Endometrium (tissue), 2 donors: Measurements from ENCODE around the gene KIF14.
"Not testable (repeated sequence)": the region's sequence is repeated elsewhere in the genome, so short reads cannot be mapped to it uniquely, and the experiment has no call there.

ENCODE experiments used
- FAIRE-seq: peaks from 2 replicates; lab custom pipeline; 2012; peaks lifted over from hg19 to GRCh38; lab: Jason Lieb, UNC
- donor health status: control.
- donor health status: control.

The KIF14 gene

DNA sequence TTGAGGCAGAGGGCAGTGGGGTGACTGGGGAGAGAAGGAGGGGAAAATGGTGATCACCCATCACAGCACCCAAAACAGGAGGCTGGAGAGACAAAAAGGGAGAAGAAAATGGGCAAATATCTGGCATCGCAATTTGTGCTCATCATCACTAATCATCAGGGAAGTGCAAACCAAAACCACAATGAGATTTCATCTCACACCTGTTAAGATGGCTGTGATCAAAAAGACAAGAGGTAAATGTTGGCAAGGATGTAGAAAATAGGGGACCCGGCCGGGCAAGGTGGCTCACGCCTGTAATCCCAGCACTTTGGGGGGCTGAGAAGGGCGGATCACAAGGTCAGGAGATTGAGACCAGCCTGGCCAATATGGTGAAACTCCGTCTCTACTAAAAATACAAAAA lies 74.0 kb downstream of the KIF14 start:
- FAIRE-seq: no peak

DNA sequence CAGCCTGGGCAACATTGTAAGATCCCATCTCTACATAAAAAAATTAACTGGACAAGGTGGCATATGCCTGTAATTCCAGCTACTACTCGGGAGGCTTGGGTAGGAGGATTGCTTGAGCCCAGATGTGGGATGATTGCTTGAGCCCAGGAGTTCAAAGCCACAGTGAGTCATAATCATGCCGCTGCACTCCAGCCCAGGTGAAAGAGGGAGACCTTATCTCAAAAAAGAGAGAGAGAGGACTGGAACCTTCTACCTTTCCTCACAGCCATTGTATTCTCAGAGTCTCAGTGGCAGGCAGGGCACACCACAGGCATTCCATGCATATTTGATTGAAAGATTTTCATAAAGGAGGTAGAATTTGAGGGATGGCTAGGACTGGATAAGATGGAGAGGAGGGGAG lies 78.4 kb downstream of the KIF14 start:
- no peak for FAIRE-seq

GRCh38 chr1:200540281-200540680 lies 80.3 kb downstream of the KIF14 start:
- no peak for FAIRE-seq

- no peak for FAIRE-seq
Measured at GRCh38 chr1:200538179-200538578, 82.4 kb downstream of the KIF14 start.

DNA sequence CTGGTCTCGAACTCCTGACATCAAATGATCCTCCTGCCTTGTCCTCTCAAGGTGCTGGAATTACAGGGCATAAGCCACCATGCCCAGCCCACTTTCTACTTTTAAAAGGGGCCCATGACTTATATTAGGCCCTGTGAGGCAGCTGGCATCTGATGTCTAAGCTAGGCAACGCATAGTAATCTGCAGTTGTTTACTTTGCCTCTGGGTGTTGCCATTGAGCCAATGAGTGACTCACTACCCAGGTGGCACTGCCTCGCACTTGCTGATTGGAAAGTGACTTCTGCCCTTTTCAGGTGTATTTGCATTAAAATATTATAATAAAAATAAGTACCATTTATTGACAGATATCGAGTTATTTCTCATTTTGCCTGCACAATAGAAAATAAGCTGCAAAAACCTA lies 84.9 kb downstream of the KIF14 start:
- FAIRE-seq: no peak

- FAIRE-seq: no peak
Measured at GRCh38 chr1:200530623-200531261, 89.8 kb downstream of the KIF14 start.

DNA sequence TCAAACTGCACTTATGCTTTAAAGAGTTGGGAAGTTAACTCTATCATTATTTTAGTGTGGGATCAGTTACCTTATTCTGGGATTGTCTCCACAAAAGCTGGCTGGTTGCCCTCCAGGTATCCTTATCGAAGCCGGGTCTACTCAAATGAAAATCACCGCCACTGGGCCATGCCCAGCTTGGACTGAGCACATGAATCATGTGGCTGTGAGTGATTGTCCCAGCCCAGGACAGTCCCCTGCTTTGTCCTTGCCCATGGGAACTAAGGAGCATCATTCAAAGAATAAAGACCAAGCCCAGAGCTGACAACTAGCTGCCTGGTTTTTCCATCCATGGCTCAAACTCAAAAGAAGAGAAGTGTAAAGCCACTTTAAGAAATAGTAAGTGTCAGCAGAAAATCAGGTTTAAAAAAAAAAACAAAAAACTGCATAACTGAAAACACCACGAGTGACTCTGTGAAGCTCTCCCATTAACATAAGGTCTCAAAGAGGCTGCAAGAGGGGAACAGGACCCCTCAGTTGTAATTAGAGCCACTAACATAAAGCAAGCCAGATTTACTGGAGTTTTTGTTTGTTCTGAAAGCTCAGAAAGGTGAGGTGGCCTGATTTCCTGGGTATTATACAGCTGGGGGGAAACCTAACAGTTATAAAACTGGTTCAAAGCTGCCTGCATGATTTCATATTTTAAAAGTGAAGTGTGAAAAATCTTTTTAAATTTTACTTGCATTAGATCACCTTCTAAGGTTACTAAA lies 91.5 kb downstream of the KIF14 start:
- FAIRE-seq: no peak

DNA sequence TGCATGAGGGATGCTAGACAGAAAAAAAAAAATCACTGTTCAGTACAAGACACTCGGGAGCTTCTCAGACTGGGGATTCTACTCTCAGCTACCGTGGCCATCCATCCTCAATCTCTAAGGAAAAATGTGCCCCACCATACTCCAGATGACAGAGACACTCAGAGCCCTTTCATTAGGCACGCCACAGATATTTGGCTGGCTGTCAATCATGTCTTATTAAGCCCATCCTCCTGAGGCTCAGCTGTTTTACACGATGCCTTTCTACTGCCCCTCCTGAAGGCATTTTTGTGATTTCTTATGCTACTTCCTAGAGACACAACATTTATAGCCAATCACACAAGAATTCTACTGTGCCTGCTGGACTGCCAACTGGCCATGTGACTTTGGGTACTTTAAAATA lies 92.9 kb downstream of the KIF14 start:
- no peak for FAIRE-seq

DNA sequence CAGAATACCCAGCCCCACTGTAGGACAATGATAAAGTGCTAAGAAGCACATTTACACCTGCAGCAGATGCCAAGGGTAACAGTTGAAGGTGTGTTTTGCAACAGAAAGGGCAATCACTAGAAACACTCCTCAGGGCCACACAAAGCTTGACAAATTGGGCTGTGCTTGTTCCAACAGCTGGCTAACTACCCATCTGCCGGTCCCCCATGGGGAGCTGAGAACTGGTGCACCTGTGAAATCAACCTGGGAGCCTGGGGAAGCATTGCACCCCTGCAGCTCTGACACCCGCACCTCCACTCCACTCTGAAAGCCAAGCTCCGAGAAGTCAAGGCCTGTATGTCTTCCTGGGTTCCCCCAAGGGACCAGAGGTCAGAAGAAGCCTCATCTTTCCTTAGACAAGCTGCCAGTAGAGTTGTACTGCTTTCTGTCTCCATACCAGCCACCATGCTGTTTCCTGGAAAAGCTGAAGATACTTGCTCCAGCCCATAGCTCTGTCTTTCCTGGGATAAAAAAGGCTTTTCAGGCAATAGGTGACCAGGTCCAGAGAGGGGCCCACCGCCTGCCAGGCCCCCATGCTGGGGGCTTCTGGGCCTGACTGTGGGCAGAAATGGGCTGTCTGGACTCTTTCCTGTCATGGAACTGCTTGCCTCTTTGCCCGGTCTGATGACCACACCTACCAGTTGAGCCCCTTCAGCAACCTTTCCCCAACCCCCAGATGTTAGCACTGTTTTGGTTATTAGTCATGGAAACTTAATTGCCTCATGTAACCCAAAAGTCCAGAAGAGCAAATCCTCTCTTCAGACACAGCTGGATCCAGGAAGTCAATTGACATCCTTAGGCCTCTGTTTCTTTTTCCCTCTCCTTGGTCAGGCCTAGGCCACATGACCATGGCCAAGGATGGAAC lies 93.6 kb downstream of the KIF14 start:
- no peak for FAIRE-seq

- no peak for FAIRE-seq
Measured at GRCh38 chr1:200525090-200525987, 95.2 kb downstream of the KIF14 start.

GRCh38 chr1:200524551-200524950 lies 96.0 kb downstream of the KIF14 start:
- FAIRE-seq: not testable (repeated sequence)

- FAIRE-seq: no peak
Measured at GRCh38 chr1:200524092-200524491, 96.5 kb downstream of the KIF14 start.

GRCh38 chr1:200520735-200521134 lies 99.8 kb downstream of the KIF14 start:
- no peak for FAIRE-seq

GRCh38 chr1:200518524-200518923 lies 102.0 kb downstream of the KIF14 start:
- FAIRE-seq: no peak

DNA sequence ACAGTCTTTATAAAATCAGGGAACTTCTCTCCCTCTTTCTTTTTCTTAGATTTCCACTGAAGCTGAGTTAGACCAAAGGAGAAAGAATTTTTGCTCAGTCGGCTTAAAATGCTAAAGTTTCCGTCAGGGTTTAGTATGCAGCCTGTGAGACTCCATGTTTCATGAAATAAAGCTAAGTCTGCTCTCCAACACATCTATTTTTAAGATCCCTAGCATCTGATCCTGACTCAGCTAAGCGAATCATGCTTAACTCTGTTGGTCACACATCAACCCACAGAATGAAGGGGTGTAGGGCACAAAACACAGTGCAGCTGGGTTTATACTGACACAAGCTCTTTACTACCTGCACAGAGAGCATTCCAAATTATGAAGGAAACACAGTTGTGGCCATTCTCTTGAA lies 108.4 kb downstream of the KIF14 start:
- FAIRE-seq: no peak

DNA sequence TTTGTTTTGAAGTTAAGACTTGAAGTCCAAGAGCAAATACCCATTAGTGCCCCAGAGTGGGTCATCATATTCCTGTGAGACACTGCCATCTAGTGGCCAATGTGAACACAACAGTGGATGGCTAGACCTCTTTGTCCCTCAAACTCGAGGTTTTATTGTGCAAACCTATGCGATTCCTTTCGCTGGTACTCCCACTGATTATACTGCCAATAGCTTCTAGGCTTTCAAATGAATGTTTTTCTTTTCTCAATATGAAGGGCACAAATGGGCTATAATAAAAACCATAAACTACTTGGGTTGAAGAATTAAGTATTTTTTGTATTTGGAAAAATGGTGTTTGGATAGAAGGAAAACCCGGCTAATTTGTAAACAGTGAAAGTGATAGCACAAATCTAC lies 110.3 kb downstream of the KIF14 start:
- peak; percentile 93 for FAIRE-seq

DNA sequence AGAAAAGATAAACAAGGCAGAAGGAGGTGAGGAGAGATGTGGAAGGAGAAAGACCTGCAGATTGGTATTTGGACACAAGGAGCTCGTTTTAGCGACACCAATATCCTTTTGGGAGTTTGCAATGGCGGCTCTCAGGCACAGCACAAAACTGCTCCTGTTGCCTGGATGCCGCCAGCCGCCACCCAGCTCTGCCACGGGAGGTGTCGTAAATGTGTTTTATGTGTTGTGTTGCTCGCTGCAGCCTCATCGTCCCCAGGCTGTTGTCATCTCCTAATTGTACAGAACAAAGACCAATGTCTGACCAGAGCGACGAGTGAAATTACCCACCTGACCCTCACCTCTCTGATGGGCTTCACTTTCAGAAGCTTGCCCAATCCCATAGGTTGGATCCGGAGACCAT lies 114.1 kb downstream of the KIF14 start:
- no peak for FAIRE-seq

DNA sequence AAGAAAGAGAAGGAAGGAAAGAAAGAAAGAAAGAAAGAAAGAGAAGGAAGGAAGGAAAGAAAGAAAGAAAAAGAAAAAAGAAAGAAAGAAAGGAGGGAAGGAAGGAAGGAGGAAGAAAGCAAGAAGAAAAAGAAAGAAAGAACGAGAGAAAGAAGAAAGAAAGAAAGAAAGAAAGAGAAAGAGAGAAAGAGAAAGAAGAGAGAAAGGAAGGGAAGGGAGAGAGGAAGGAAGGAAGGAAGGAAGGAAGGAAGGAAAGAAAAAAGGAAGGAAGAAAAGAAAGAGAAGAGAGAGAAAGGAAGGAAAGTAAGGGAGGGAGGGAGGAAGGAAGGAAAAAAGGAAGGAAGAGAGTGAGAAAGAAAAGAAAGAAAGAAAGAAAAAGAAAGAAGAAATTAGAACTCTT lies 115.3 kb downstream of the KIF14 start:
- FAIRE-seq: no peak
